Testis (tissue), 2 donors: Measurements from ENCODE around the gene SF3B4.

Source experiments
- CTCF ChIP-seq, 3 experiments: fragments of 450-650 bp in 2 of 3; fragments of 200-600 bp in 1 of 3; sonication (generic) in 1 of 3; IDR thresholded peaks; one replicate each; pipeline ENCODE4 v1.5.1; 2016 to 2019; ENCODE audit warnings: antibody characterized with exemption in 3 of 3, mild to moderate bottlenecking in 2 of 3, moderate library complexity in 1 of 3
- POLR2A ChIP-seq: fragments of 450-650 bp; IDR thresholded peaks from one replicate; pipeline ENCODE4 v1.6.1; 2017; ENCODE audit warnings: antibody characterized with exemption, mild to moderate bottlenecking, moderate library complexity

GRCh38 chr1:149965440-149965839 is 37.8 kb upstream of the SF3B4 start:
- TF ChIP-seq CTCF (IDR thresholded peaks at IDR 0.05) (no peak), POLR2A (no peak)
